Stimulated activated CD8-positive, alpha-beta memory T cell treated with anti-CD3 and anti-CD28 coated beads, Interleukin-7, amount 100 ng/mL, for 4 hours (primary cell): ENCODE results near the gene BRMS1.
"Not testable (repeated sequence)": the region's sequence is repeated elsewhere in the genome, so short reads cannot be mapped to it uniquely, and the experiment has no call there.

ENCODE experiments used
- DNase-seq, 2 donors: peaks; one replicate each; pipeline ENCODE4 v3.0.0-alpha.2; 2020; ENCODE audit warnings: low read depth in 2 of 2

The BRMS1 gene

DNA sequence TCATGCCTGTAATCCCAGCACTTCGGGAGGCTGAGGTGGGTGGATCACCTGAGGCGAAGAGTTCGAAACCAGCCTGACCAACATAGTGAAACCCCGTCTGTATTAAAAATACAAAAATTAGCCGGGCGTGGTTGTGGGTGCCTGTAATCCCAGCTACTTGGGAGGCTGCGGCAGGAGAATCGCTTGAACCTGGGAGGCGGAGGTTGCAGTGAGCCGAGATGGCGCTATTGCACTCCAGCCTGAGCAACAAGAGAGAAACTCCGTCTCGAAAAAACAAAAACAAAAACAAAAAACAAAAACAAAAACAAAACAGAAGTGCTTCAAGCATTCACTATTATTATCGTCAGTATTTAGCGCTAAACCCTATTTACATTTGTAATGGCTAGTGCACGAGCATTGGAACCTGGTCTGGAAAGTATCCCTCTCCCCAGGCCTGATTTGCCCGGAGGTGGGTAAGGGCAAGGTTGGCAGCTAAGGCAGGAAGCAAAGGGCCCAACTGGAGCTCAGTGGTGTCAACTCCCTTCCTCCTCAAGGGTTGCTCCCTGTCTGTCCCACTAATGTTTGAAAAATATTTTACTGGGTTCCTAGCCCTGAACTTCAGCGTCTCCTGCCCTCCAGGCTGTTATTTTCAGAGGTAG lies 34.0 kb downstream of the BRMS1 start:
- not testable (repeated sequence) for DNase-seq

DNA sequence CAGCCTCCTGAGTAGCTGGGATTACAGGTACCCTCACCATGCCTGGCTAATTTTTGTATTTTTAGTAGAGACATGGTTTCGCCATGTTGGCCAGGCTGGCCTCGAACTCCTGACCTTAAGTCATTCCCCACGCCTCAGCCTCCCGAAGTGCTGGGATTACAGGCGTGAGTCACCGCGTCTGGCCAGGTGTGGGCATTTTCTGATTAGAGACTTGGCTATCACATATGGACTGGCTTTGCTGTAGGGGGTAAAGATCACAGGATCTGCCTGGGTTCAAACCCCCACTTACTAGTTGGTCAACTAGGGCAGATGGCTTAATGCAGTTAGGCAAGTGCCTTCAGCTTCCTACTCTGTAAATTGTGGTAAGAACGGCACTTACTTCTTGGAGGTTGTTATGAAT lies 34.6 kb downstream of the BRMS1 start:
- DNase-seq: no peak

DNA sequence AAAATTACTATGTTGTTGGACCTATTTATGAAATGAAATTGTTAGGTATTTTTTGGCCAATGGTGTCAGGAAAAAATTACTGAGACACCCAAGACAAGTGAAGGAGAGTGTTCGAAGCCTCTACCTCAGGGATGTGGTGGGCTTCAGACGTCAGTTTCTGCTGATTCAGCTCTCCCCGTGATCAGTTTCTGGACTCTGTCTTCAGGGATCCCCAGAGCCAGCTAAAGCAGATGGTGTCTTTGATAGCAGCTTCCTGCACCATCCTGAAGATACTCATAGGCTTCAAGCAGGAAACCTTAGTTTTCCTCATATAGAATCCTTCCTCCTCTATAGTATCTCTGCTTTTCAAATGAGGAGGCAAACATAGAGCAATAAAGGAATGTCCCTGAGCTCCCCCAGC lies 35.4 kb downstream of the BRMS1 start:
- DNase-seq: no peak

DNA sequence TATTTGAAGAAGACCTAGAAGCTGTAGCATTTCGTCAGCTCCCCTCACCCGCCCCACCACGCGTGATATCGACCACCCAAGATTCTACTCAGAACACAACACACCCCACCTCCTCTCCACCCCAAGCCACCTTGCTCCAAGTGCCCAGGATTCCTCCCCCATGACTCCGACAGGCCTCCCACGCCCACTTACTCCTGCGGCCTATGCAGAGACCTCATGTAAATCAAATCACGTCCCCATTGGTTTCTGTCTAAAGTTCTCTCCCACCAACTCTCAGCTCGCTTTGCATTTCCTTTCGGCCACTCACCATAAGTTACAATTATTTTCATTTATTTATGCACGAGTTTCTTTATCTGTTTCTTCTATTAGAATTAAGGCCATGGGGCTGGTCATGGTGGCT lies 42.2 kb downstream of the BRMS1 start:
- DNase-seq: no peak

DNA sequence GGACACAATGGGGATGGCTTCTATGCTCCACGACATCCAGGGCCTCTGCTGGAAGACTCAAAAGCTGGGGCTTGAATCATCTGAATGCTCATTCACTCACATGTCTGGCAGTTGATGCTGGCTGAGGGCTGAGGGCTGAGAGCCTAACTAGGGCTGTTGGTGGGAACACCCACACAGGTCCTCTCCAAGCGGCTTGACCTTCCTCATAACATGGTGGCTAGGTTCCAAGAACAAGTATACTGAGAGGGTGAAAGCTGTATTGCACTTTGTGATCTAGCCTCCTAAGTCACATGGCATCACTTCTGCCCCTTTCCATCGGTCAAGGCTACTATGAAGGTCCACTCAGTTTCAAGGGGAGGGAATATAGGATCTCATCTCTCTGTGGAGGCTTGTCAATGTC lies 45.7 kb downstream of the BRMS1 start:
- DNase-seq: no peak

DNA sequence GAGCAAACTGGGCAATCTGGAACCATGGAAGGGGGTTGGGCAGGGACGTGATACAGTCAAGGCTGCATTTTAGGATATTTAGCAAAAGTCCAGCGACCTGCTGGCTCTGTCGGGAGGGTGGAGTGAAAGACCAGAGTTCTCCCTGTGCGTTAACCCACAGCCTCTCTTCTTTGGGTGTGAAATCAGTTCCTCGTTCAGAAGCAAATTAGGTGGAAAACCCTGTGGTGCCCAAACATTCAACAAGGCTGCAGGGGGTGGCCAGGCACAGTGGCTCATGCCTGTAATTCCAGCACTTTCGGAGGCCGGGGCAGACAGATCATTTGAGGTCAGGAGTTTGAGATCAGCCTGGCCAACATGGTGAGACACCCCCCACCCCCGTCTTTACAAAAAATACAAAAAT lies 47.3 kb downstream of the BRMS1 start:
- DNase-seq: no peak

DNA sequence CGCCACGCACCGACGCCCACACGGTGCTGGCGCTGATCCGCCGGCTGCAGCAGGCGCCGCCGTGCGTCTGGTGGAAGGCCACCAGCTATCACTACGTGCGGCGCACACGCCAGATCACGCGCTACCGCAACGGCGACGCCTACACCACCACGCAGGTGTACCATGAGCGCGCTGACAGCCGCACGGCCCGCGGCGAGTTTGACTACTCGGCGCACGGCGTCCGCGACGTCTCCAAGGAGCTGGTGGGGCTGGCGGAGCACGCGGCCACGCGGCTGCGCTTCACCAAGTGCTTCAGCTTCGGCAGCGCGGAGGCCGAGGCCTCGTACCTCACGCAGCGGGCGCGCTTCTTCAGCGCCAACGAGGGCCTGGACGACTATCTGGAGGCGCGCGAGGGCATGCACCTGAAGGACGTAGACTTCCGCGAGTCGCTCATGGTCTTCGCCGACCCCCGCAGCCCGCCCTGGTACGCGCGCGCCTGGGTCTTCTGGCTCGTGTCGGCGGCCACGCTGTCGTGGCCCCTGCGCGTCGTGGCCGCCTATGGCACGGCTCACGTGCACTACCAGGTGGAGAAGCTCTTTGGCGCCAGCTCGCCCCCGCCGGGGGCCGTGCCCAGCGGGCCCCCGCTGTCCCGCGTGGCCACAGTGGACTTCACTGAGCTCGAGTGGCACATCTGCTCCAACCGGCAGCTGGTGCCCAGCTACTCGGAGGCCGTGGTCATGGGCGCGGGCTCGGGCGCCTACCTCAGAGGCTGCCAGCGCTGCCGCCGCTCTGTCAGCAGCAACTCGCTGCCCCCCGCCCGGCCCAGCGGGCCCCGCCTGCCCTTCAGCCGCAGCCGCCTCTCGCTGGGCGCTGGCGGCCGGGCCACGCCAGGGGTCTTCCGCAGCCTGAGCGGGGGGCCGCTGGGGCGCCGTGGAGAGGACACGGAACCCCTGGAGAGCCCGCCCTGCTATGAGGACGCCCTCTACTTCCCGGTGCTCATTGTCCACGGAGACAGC lies 50.0 kb downstream of the BRMS1 start:
- DNase-seq: no peak

DNA sequence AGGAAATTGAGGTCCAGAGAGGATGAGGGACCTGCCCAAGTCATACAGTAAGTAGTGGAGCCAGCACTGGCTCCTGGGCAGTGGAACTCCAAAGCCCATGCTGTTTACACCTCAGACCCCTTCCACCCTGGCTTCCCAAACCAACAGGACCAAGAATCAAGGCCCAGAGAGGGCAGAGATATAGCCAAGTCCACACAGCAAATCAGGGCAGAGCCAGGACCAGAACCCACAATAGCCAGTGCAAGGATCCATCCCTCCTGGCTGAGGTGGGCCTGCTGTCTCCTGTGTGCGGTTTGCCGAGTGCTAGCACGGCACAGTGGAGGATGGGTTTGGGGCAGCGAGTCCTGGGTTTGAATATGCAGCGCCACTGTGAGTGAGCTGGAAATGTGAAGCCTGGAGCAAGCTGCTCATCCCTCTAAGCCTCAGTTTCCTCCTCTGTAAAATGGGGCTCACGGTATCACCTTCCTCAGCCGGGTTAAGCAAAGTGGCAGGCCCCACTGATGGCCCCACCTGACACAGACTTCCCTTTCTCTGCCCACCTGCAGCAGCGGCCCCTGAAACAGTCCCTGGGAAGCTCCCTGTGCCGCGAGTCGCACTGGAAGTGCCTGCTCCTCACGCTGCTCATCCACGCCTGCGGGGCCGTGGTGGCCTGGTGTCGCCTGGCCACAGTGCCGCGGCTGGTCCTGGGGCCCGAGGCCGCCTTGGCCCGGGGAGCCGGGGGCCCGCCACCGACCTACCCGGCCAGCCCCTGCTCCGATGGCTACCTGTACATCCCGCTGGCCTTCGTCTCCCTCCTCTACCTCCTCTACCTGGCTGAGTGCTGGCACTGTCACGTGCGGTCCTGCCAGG lies 50.9 kb downstream of the BRMS1 start:
- DNase-seq: no peak

DNA sequence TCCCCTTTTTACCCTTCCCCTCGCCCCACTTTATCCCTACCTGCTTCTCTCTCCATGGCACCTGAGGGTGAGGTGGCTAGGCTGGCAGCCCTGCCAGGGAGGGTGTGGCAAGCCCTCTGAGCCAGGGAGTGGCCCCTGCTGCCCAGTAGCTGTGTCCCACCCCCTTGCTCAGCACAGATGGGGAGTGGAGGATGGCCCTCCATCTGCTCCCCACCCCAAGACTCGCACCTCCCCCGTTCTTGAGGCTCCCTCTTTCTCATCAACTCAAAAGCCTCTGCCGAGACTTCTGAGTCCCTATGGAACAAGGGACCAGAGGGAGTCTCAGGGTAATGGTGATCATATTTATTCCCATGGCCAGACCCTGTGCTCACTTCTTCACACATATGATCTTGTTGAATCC lies 51.6 kb downstream of the BRMS1 start:
- no peak for DNase-seq

DNA sequence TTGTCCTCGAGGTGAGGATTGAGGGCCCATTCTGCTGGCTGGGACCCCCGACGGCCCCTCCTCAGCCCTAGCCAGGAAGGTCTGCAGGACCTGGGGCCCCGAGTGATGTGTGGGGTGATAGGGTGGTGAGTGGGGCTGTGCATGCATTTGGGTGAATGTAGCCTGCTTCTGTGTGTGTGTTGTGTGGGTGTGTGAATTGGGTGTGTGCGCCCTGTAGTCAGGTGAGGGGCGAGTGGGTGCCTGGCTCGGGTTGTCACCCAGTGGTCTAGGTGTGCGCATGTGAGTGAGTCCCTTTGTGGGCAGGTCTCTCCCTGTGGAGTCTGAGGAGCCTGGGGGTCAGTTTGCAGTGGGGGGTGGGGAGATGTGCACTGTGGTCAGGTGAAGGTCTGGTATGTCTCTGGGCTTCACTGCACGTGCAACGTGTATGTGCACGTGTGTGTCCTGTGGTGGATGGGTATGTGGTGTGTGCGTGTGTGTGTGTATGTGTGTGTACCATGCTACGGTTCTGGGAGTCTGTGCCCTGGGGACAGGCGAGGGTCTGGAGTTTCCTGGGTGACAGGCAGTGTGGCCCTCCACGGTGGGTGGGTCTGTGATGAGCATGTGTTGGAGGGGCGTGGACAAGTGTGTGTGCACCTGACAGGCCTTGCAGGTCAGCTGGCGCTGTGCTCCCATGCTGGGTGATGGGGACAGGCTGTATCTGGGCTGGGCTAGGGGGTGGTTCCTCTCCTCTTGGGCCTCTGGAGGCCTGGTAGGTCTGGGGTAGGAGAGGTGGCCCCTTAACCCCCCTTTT lies 52.2 kb downstream of the BRMS1 start:
- no peak for DNase-seq

DNA sequence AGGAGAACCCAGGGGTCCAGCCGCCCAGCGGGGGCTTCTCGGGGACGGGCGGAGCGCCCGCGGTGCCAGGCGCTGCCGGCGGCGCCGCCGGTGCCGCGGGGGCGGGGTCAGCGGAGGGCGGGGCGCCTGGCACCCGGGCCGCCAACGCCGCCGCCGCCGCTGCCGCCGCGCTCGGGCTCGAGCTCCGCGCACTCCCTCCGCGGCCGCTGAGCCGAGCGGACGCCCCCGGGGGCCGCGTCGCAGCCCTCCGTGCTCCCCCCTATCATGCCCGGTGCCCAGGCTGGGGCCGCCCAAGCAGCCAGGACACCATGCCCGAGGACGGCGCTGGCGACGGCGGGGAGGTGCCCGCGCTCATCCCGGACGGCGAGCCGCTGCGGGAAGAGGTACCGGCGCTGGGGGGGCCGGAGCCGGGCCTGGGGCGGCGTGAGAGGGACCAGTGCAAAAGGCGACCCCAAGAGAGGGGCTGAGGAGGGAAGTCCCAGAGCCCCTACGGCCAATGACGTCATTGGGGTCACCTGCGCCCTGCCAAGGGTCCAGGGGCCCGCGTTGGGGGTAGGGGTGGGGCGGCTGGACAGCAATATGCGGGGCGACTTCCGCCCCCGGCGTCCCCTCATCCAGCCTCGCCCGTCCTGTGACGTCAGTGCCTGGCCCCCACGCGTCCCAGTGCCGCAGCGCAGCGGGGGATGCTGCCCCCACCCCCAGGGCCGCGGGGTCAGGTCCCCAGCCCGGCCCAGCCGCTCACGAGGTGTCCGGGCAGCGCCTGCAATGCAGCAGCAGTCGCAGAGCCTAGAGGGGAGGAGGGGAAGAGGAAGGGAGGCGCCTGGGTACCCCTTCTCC lies 53.0 kb downstream of the BRMS1 start, which contains the start of gene TMEM151A:
Gene TMEM151A (plus strand): TSS at position 189 of the 837 bp plus-strand sequence. CDS start 120 bp downstream, at position 309.
- DNase-seq: no peak

DNA sequence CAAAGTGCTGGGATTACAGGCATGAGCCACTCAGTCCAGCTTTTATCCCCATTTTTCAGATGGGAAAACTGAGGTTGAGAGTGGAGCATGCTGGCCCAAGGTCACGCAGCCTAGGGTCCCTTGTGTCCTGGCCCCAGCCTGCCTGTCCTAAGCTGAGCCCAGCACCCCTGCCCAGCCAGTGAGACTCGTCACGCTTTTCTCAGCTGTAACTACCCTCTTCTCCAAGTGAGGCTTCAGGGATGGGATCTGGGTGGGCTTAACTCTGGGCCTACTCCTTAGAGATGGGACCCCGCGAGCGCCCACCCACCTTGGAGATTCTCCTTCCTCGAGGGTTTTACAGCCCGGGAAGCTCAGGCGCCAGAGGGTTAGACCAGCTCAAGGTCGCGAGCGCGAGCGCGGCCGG lies 53.6 kb downstream of the BRMS1 start:
- no peak for DNase-seq

DNA sequence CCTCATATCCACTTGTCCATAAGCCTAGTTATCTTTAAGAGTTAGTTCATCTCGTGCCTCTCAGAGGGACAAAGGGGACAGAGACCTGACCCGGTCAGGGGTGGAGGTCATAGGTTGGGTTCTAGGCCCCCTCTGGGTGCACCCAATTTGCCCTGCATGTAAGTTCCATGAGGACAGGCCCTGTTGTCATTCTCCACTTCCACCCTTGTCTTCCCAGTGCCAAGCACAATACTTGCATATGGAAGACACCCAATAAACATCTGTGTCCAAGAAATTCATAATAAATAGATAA lies 54.6 kb downstream of the BRMS1 start:
- DNase-seq: no peak

DNA sequence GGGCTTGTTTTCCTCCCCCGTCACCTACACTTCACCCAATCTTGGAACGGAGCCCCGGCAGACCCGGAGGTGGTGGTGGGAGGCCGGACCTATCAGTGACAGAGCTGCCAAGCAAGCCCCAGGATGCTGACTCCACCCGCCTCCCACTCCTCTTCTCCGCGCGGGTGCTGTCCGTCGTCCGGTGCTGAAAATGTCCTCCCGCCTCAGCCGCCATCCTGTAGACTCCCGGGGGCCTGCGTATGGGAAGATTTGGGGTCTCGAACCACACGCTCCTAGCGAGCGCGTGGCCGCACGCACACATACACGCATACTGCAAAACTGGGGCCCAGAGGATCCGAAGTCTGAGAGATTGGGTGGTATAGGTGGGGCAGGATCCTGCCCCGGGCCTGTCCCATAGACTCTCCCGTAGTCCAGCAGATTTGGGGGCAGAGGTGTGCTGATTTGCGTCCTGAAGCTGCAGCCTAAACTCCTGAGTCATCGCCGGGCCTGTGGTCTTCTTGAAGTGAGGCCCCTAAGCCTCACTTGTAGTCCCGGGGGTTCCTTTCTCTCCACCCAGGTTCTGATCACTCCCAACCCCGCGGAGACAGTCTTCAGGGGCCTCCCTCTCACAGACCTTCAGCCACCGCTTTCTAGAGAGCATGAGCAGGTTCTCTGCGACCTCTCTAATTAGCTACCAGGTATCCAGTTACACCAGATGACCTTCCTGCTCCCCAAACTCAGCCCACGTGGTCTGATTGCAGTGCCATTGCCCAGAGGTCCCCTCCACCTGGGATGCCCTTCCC lies 55.2 kb downstream of the BRMS1 start:
- peak; percentile 65 to 71 for DNase-seq

DNA sequence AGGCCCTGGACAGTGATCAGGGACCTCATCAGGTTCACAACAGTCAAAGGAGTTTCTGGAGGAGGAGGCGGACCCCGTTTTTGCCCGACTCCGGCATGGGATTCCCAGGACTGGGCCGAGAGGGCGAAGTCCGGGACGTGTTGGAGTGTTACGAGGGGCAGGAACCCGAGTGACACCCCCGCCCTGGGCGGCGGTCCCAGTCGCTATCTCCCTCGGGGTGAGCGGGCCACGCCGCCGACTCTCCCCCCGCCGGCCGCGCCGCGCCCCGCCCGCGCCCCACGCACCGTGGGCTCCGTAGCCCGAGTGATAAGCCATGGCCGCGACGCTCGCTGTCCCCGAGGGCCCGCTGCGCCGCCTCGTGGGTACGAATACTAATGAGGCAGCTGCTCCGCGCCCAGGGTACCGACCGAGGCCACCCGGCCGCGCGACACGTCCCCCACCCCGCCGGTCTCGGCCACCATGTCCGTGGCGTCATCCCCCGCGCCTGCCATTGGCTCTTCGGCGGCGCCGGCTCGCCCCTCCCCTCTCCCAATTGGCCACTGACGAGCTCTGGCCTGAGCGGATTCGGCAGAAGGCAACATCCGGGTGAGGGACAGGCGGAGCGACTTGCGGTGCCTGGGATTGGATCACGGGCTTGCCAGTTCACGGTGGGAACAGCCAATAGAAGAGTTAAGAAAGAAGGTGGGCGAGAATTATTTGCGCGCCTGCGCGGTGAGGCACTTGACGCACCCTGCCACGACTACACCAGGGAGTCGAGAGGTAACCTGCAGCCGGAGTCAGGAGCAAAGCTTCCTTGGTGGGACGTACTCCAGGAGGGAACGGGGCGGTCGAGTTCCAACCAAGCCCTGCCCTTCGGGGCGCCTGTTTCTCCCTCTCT lies 56.0 kb downstream of the BRMS1 start, which contains the start of gene YIF1A:
Gene YIF1A (minus strand): TSS at position 473 of the 877 bp plus-strand sequence. CDS start 158 bp downstream, at position 315.
- peak; percentile 98 for DNase-seq

DNA sequence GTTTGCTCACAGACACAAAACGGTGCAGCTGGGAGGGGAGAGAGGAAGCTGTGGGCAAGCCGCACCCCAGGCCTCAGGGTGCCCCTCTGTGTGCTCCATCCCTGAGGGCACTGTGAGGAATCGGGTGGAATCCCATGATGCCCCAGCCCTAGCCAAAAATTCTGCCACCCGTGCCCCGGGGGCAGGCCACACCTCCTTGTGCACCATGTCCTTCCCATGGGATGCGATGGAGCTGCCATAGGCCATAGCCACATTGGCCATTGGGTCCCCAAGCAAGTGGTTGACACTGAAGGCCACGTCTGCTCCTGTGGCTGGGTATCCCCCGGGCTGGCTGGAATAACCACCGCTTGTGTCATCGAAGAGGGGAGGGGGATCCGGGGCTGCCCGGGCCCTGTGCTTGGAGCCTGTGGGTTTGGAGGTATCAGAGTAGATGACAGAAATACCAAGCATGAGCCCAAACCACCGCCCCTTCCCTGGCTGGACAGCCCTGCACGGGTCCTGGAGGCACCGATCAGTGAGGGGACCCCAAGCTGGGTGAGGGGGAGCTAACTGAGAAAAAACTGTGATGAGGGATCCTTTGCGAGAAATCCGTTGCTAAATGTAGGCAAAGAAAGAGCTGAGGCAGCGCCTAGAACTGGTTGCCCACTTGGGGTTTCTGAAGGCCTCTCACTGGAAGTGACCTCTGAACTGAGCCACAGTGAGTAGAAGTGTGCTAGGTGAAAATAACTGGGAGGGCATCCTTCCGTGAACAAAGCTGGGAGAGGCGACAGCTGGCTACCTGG lies 56.8 kb downstream of the BRMS1 start:
- no peak for DNase-seq
